ENCODE measurements around the gene CHCHD6.

CHCHD6 gene

GRCh38 chr3:126917232-126917804, 213.3 kb downstream of the CHCHD6 start:
- DNase-seq (ENCODE audit: low read depth in 3 of 3, low spot score in 1 of 3) = no peak

GRCh38 chr3:126918355-126918821, 214.3 kb downstream of the CHCHD6 start:
- no peak for DNase-seq (ENCODE audit: low read depth in 3 of 3, low spot score in 1 of 3)

GRCh38 chr3:126921085-126921824, 217.2 kb downstream of the CHCHD6 start:
- no peak for DNase-seq (ENCODE audit: low read depth in 3 of 3, low spot score in 1 of 3)

- DNase-seq (ENCODE audit: low read depth in 3 of 3, low spot score in 1 of 3) = no peak
Measured at GRCh38 chr3:126922466-126922865, 218.4 kb downstream of the CHCHD6 start.

- DNase-seq (ENCODE audit: low read depth in 3 of 3, low spot score in 1 of 3) = no peak
Measured at GRCh38 chr3:126923423-126923822, 219.4 kb downstream of the CHCHD6 start.

GRCh38 chr3:126923895-126924294, 219.9 kb downstream of the CHCHD6 start:
- no peak for DNase-seq (ENCODE audit: low read depth in 3 of 3, low spot score in 1 of 3)

- no peak for DNase-seq (ENCODE audit: low read depth in 3 of 3, low spot score in 1 of 3)
Measured at GRCh38 chr3:126924458-126924857, 220.4 kb downstream of the CHCHD6 start.

GRCh38 chr3:126925411-126926171, 221.6 kb downstream of the CHCHD6 start:
- no peak for DNase-seq (ENCODE audit: low read depth in 3 of 3, low spot score in 1 of 3)

- DNase-seq (ENCODE audit: low read depth in 3 of 3, low spot score in 1 of 3) = no peak
Measured at GRCh38 chr3:126926684-126927400, 222.8 kb downstream of the CHCHD6 start.

- no peak for DNase-seq (ENCODE audit: low read depth in 3 of 3, low spot score in 1 of 3)
Measured at GRCh38 chr3:126927401-126927750, 223.3 kb downstream of the CHCHD6 start.

GRCh38 chr3:126927846-126928245, 223.8 kb downstream of the CHCHD6 start:
- no peak for DNase-seq (ENCODE audit: low read depth in 3 of 3, low spot score in 1 of 3)

- DNase-seq (ENCODE audit: low read depth in 3 of 3, low spot score in 1 of 3) = no peak
Measured at GRCh38 chr3:126928921-126929474, 225.0 kb downstream of the CHCHD6 start.

- no peak for DNase-seq (ENCODE audit: low read depth in 3 of 3, low spot score in 1 of 3)
Measured at GRCh38 chr3:126930936-126931600, 227.0 kb downstream of the CHCHD6 start.

- no peak for DNase-seq (ENCODE audit: low read depth in 3 of 3, low spot score in 1 of 3)
Measured at GRCh38 chr3:126931806-126932187, 227.8 kb downstream of the CHCHD6 start.

GRCh38 chr3:126932188-126932931, 228.3 kb downstream of the CHCHD6 start:
- no peak for DNase-seq (ENCODE audit: low read depth in 3 of 3, low spot score in 1 of 3)

GRCh38 chr3:126934031-126934531, 230.0 kb downstream of the CHCHD6 start:
- no peak for DNase-seq (ENCODE audit: low read depth in 3 of 3, low spot score in 1 of 3)

- no peak for DNase-seq (ENCODE audit: low read depth in 3 of 3, low spot score in 1 of 3)
Measured at GRCh38 chr3:126934991-126935390, 231.0 kb downstream of the CHCHD6 start.

GRCh38 chr3:126935756-126936509, 231.9 kb downstream of the CHCHD6 start:
- no peak for DNase-seq (ENCODE audit: low read depth in 3 of 3, low spot score in 1 of 3)

GRCh38 chr3:126936853-126937425, 232.9 kb downstream of the CHCHD6 start:
- DNase-seq (ENCODE audit: low read depth in 3 of 3, low spot score in 1 of 3) = no peak

All from stimulated activated CD4-positive, alpha-beta T cell treated with anti-CD3 and anti-CD28 coated beads, TNF-alpha, amount 100 ng/mL, for 1 hour (primary cell).